ENCODE data around the gene ZFAND3. TPM values are rescaled to one million over a fixed set of nuclear protein-coding genes. Genes with fewer than 3 reads are reported as not detected.

The ZFAND3 gene
- total RNA-seq, 1 experiment from 2014 or later = 22.2 TPM

DNA sequence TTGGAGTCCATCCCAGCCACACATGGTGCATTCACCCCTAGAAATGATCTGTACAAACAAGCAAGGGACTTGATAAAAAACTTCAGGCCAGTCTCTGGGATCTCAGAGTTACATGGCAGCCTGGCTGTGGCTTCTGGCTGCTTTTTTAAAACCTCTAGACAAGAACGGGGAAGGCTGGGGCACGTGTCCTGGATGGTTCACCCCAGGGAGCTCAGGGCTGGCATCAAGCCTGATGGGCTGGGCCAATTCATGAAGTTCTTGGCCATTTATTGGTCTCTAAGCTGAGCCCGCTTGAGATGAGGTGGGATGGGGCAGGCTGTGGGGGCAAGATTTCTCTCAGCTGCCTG lies 10.4 kb upstream of the ZFAND3 start:
- ATAC-seq = no peak
- H3K4me3 ChIP-seq (ENCODE audit: low read length) = no peak overlapping the region
- no TSS peak for BruUV-seq (replicated peaks)

DNA sequence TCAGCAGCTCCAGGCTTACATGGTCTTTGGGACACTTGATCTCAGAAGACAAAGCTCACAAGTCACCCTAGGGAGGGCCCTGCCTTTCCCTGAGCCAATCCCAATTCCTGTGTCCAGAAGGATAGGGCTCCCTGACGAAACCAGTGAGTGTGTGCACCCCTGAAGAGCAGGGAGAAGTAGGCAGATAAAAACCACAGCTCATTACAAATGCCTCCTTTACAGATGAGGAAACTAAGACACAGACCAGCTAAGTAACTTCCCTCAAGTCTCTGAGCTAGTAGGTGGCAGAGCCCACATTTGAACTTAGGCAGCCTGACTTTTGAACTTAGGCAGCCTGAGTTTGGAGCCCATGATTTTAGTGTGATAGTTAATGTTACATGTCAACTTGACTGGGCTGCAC lies 6.7 kb upstream of the ZFAND3 start:
- TF ChIP-seq EZH2phosphoT487 (IDR thresholded peaks at IDR 0.05; ENCODE audit: borderline replicate concordance, low read length) (no peak), EZH2 (IDR thresholded peaks at IDR 0.05; ENCODE audit: low read length, unreplicated experiment) (no peak)
- Histone ChIP-seq H3K36me3 (ENCODE audit: low read depth, low read length) (no peaks in the 10 kb centered on the region), H3K79me2 (ENCODE audit: low read length) (no peaks in the 10 kb centered on the region), H3K27ac (ENCODE audit: low read length) (no peak overlapping the region), H3K9me3 (ENCODE audit: low read length) (no peaks in the 10 kb centered on the region), H3K27me3 (ENCODE audit: low read length) (no peaks in the 10 kb centered on the region), H3F3A (ENCODE audit: low read length, unreplicated experiment) (no peaks in the 10 kb centered on the region), H3K9ac (ENCODE audit: low read length) (no peak overlapping the region), H4K20me1 (ENCODE audit: low read length) (no peaks in the 10 kb centered on the region), H3K4me2 (ENCODE audit: low read length) (no peak overlapping the region), H3K4me1 (ENCODE audit: insufficient read depth, low read length) (peaks cover 7% of the 10 kb centered on the region), H3K4me3 (ENCODE audit: low read length) (no peak overlapping the region), H3K9me2 (replicated peaks; ENCODE audit: low read length) (no peaks in the 10 kb centered on the region), H2AFZ (ENCODE audit: low read length) (no peak overlapping the region)
- no peak for ATAC-seq
- DNase-seq = no peak
- BruUV-seq (replicated peaks) = no TSS peak
- ChIA-PET CTCF (no interaction called here), POLR2A (ENCODE audit: unreplicated experiment) (no interaction called here)
- intact Hi-C loops (cut with micrococcal nuclease) = no loop called here

More for the DNA sequence above, 10.4 kb upstream of the ZFAND3 start:
- Histone ChIP-seq H3K4me2 (ENCODE audit: low read length) (no peak overlapping the region), H3K27ac (ENCODE audit: low read length) (no peak overlapping the region), H3K9me3 (ENCODE audit: low read length) (no peaks in the 10 kb centered on the region), H3K4me1 (ENCODE audit: insufficient read depth, low read length) (peaks cover 13% of the 10 kb centered on the region), H3K9me2 (replicated peaks; ENCODE audit: low read length) (no peaks in the 10 kb centered on the region), H3K36me3 (ENCODE audit: low read depth, low read length) (no peaks in the 10 kb centered on the region), H2AFZ (ENCODE audit: low read length) (no peak overlapping the region), H3K9ac (ENCODE audit: low read length) (no peak overlapping the region), H3K79me2 (ENCODE audit: low read length) (no peaks in the 10 kb centered on the region), H3K27me3 (ENCODE audit: low read length) (no peaks in the 10 kb centered on the region), H3F3A (ENCODE audit: low read length, unreplicated experiment) (no peaks in the 10 kb centered on the region), H4K20me1 (ENCODE audit: low read length) (no peaks in the 10 kb centered on the region)
- intact Hi-C loops (cut with micrococcal nuclease) = no loop called here
- no peak for TF ChIP-seq CTCF (conservative IDR thresholded peaks at IDR 0.05; ENCODE audit: low read depth, low read length)
- no peak for TF ChIP-seq EZH2 (IDR thresholded peaks at IDR 0.05; ENCODE audit: low read length, unreplicated experiment)
- TF ChIP-seq EZH2phosphoT487 (IDR thresholded peaks at IDR 0.05; ENCODE audit: borderline replicate concordance, low read length) = no peak
- ChIA-PET POLR2A (ENCODE audit: unreplicated experiment) (no interaction called here), CTCF (no interaction called here)
- DNase-seq = no peak

DNA sequence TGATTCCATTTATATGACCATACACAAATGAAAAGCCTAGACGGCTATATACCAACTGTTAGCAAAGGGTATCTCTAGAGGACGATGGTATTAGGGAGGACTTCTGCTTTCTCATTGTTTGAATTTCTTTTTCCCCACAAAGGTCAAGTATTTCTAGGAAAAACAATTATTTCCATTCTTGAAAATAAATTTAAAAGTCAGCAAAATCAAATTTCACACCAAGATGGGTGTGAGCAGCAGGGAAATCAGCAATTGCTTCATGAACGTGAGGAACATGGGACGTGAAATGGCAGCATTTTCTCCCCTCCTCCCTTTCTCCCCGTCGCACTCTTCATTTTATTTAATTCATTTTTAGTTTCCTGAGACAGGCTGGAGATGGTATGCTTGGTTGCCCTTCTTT lies 5.2 kb upstream of the ZFAND3 start:
- Histone ChIP-seq H3K4me1 (ENCODE audit: insufficient read depth, low read length) (peaks cover 7% of the 10 kb centered on the region), H3K9me2 (replicated peaks; ENCODE audit: low read length) (no peaks in the 10 kb centered on the region), H3K4me3 (ENCODE audit: low read length) (no peak overlapping the region), H3K9ac (ENCODE audit: low read length) (no peak overlapping the region), H3K9me3 (ENCODE audit: low read length) (no peaks in the 10 kb centered on the region), H3K27me3 (ENCODE audit: low read length) (no peaks in the 10 kb centered on the region), H3K79me2 (ENCODE audit: low read length) (no peaks in the 10 kb centered on the region), H3F3A (ENCODE audit: low read length, unreplicated experiment) (no peaks in the 10 kb centered on the region), H3K27ac (ENCODE audit: low read length) (no peak overlapping the region), H2AFZ (ENCODE audit: low read length) (no peak overlapping the region), H4K20me1 (ENCODE audit: low read length) (no peaks in the 10 kb centered on the region), H3K36me3 (ENCODE audit: low read depth, low read length) (no peaks in the 10 kb centered on the region), H3K4me2 (ENCODE audit: low read length) (no peak overlapping the region)
- ChIA-PET CTCF (no interaction called here), POLR2A (ENCODE audit: unreplicated experiment) (no interaction called here)
- DNase-seq = no peak
- BruUV-seq (replicated peaks) = no TSS peak
- TF ChIP-seq CTCF (conservative IDR thresholded peaks at IDR 0.05; ENCODE audit: low read depth, low read length) (no peak), EZH2phosphoT487 (IDR thresholded peaks at IDR 0.05; ENCODE audit: borderline replicate concordance, low read length) (no peak)
- intact Hi-C loops (cut with micrococcal nuclease) = no loop called here
- ATAC-seq = no peak

Data from PC-3 (cell line).